HEK293 (cell line): ENCODE results near the gene CLRN1.

ENCODE experiments used
- CTCF ChIA-PET: fragments of 350-600 bp; formaldehyde crosslinking; extraction: SDS; loops from one replicate; lab custom pipeline; 2021; ENCODE audit warnings: antibody characterized with exemption; lab: Yijun Ruan, JAX
- POLR2A ChIA-PET: fragments of 300-600 bp; formaldehyde crosslinking; extraction: SDS; loops from one replicate; lab custom pipeline; 2020; ENCODE audit warnings: antibody characterized with exemption, inconsistent platforms; lab: Yijun Ruan, JAX
- H3K27ac ChIP-seq: fragments of 200-500 bp; sonication (Bioruptor generic); 2 replicates; pipeline ENCODE4 v1.5.1; 2014; ENCODE audit warnings: low read depth, low read length, control low read depth, inconsistent platforms; ENCODE audit errors: extremely low read depth
- H3K36me3 ChIP-seq, 2 experiments: fragments of 200-500 bp in 1 of 2; sonication (Bioruptor generic) in 1 of 2; 1 replicate in 1 of 2; 2 replicates in 1 of 2; pipeline ENCODE4 v1.5.1; 2014 to 2017; ENCODE audit warnings: inconsistent platforms in 2 of 2, low read length in 2 of 2; ENCODE audit not compliant: control insufficient read depth in 2 of 2, insufficient read depth in 1 of 2
- H3K4me1 ChIP-seq: fragments of 200-500 bp; sonication (Bioruptor generic); 2 replicates; pipeline ENCODE4 v1.5.1; 2014; ENCODE audit warnings: mild to moderate bottlenecking, low read length, inconsistent platforms; ENCODE audit not compliant: control insufficient read depth, insufficient read depth
- H3K4me3 ChIP-seq: 2 replicates; pipeline ENCODE4 v1.5.1; 2011; ENCODE audit warnings: low read depth, mild to moderate bottlenecking, control low read depth, low read length, moderate library complexity
- H3K9me3 ChIP-seq: fragments of 200-500 bp; sonication (Bioruptor generic); 2 replicates; pipeline ENCODE4 v1.5.1; 2014; ENCODE audit warnings: low read depth, low read length, inconsistent platforms; ENCODE audit not compliant: control insufficient read depth, insufficient read depth
- GLIS1 ChIP-seq: fragments of 450-650 bp; formaldehyde crosslinking; IDR thresholded peaks from 2 replicates; pipeline ENCODE4 v1.5.1; 2016; ENCODE audit warnings: missing biosample characterization, missing genetic modification characterization
- OSR2 ChIP-seq: fragments of 450-650 bp; formaldehyde crosslinking; IDR thresholded peaks from 2 replicates; pipeline ENCODE4 v1.5.1; 2016; ENCODE audit warnings: missing biosample characterization, missing genetic modification characterization
- ZBTB10 ChIP-seq: fragments of 450-650 bp; formaldehyde crosslinking; IDR thresholded peaks from 2 replicates; pipeline ENCODE4 v1.5.1; 2016; ENCODE audit warnings: missing biosample characterization, missing genetic modification characterization
- ZFP3 ChIP-seq: fragments of 450-650 bp; formaldehyde crosslinking; IDR thresholded peaks from 2 replicates; pipeline ENCODE4 v1.5.1; 2016; ENCODE audit warnings: low read depth, missing biosample characterization, missing genetic modification characterization
- ZNF133 ChIP-seq: fragments of 450-650 bp; formaldehyde crosslinking; IDR thresholded peaks from 2 replicates; pipeline ENCODE4 v1.5.1; 2016; ENCODE audit warnings: missing biosample characterization, missing genetic modification characterization
- ZNF223 ChIP-seq: fragments of 450-650 bp; formaldehyde crosslinking; IDR thresholded peaks from 2 replicates; pipeline ENCODE4 v1.5.1; 2016; ENCODE audit warnings: missing biosample characterization, missing genetic modification characterization
- ZNF266 ChIP-seq: fragments of 450-650 bp; formaldehyde crosslinking; IDR thresholded peaks from 2 replicates; pipeline ENCODE4 v1.5.1; 2016; ENCODE audit warnings: missing biosample characterization, missing genetic modification characterization, low read depth
- ZNF274 ChIP-seq, 2 experiments: fragments of 200-500 bp in 1 of 2; fragments of 450-650 bp in 1 of 2; sonication (Bioruptor generic) in 1 of 2; formaldehyde crosslinking in 1 of 2; IDR thresholded peaks; 2 replicates each; pipeline versions ENCODE4 v1.5.1 to v1.6.1; 2014 to 2016; ENCODE audit warnings: borderline replicate concordance in 1 of 2, inconsistent platforms in 1 of 2, low read length in 1 of 2, missing biosample characterization in 1 of 2, missing genetic modification characterization in 1 of 2
- ZNF350 ChIP-seq: fragments of 450-650 bp; formaldehyde crosslinking; IDR thresholded peaks from 2 replicates; pipeline ENCODE4 v1.5.0; 2017; ENCODE audit warnings: missing biosample characterization, mild to moderate bottlenecking, missing genetic modification characterization
- ZNF404 ChIP-seq: fragments of 450-650 bp; formaldehyde crosslinking; IDR thresholded peaks from 2 replicates; pipeline ENCODE4 v1.5.1; 2017; ENCODE audit warnings: missing biosample characterization, missing genetic modification characterization
- ZNF501 ChIP-seq: fragments of 450-650 bp; formaldehyde crosslinking; IDR thresholded peaks from 2 replicates; pipeline ENCODE4 v1.5.1; 2016; ENCODE audit warnings: missing biosample characterization, missing genetic modification characterization
- ZNF529 ChIP-seq: fragments of 450-650 bp; formaldehyde crosslinking; IDR thresholded peaks from 2 replicates; pipeline ENCODE4 v1.5.1; 2017; ENCODE audit warnings: missing genetic modification characterization, missing biosample characterization; ENCODE audit not compliant: insufficient replicate concordance
- ZNF544 ChIP-seq: fragments of 450-650 bp; formaldehyde crosslinking; IDR thresholded peaks from 2 replicates; pipeline ENCODE4 v1.5.0; 2017; ENCODE audit warnings: missing biosample characterization, missing genetic modification characterization
- ZNF558 ChIP-seq: fragments of 450-650 bp; formaldehyde crosslinking; IDR thresholded peaks from 2 replicates; pipeline ENCODE4 v1.5.1; 2016; ENCODE audit warnings: missing biosample characterization, missing genetic modification characterization
- ZNF560 ChIP-seq: fragments of 450-650 bp; formaldehyde crosslinking; IDR thresholded peaks from 2 replicates; pipeline ENCODE4 v1.5.1; 2017; ENCODE audit warnings: missing biosample characterization, missing genetic modification characterization, borderline replicate concordance
- ZNF623 ChIP-seq: fragments of 450-650 bp; formaldehyde crosslinking; IDR thresholded peaks from 2 replicates; pipeline ENCODE4 v1.5.1; 2016; ENCODE audit warnings: missing biosample characterization, missing genetic modification characterization
- ZNF830 ChIP-seq: fragments of 450-650 bp; IDR thresholded peaks from 2 replicates; pipeline ENCODE4 v1.5.0; 2018; ENCODE audit warnings: missing biosample characterization, missing genetic modification characterization, low read depth, mild to moderate bottlenecking, moderate library complexity
- ZNF837 ChIP-seq: fragments of 450-650 bp; formaldehyde crosslinking; IDR thresholded peaks from 2 replicates; pipeline ENCODE4 v1.5.1; 2016; ENCODE audit warnings: missing biosample characterization, missing genetic modification characterization
- TF ChIP-seq, protein P1 (sequence below): fragments of 450-650 bp; formaldehyde crosslinking; IDR thresholded peaks from 2 replicates; pipeline ENCODE4 v1.5.1; 2016; ENCODE audit warnings: missing biosample characterization, missing genetic modification characterization
- TF ChIP-seq, protein P2 (sequence below): fragments of 450-650 bp; formaldehyde crosslinking; IDR thresholded peaks from 2 replicates; pipeline ENCODE4 v1.5.1; 2016; ENCODE audit warnings: missing biosample characterization, missing genetic modification characterization, borderline replicate concordance

The CLRN1 gene

GRCh38 chr3:150885535-150885934 lies 87.0 kb downstream of the CLRN1 start:
- no peaks in the 10 kb centered on the region for H3K4me1 ChIP-seq
- H3K4me3 ChIP-seq = no peak overlapping the region
- no peaks in the 10 kb centered on the region for H3K9me3 ChIP-seq
- no peaks in the 10 kb centered on the region for H3K36me3 ChIP-seq
- POLR2A ChIA-PET = no interaction called here
- H3K27ac ChIP-seq = no peak overlapping the region
- TF ChIP-seq ZNF133 = no peak
- no peak for TF ChIP-seq ZFP3 (tag by site-specific recombination)
- CTCF ChIA-PET = interaction anchor here (1.7 kb wide), 1 partner anchor 260 kb away, joined by 3 read pairs; no protein-coding TSS in a partner anchor

DNA sequence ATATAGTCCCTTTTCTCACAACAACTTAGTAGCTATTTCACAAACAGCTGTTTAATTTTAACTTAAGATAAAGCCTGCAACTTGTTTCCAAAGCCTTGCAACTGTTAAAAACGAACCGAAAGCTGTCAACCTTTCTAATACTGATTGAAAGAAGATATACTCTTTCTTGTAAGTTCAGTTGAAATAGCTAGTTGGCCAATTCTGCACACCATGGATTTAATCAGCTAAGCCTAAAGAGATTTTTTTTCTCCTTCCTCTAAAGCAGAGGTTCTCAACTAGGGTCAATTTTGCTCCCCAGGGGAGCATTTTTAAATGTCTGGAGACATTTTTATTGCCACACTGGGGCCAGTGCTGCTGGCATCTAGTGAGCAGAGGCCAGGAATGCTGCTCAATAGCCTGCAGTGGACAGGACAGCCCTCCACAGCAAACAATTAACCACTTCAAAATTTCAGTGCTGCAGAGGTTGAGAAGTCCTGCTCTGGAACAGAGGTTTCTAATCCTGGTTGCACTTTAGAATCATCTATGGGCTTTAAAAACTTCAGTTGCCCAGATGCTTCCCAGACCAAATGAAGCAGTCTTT lies 93.4 kb downstream of the CLRN1 start:
- H3K36me3 ChIP-seq = no peaks in the 10 kb centered on the region
- TF ChIP-seq ZNF223 (tag by site-specific recombination) = no peak
- TF ChIP-seq GLIS1 (tag by site-specific recombination) = peak; percentile 24; the same call in 1 of the 2 replicates
- TF ChIP-seq, protein P1, sequence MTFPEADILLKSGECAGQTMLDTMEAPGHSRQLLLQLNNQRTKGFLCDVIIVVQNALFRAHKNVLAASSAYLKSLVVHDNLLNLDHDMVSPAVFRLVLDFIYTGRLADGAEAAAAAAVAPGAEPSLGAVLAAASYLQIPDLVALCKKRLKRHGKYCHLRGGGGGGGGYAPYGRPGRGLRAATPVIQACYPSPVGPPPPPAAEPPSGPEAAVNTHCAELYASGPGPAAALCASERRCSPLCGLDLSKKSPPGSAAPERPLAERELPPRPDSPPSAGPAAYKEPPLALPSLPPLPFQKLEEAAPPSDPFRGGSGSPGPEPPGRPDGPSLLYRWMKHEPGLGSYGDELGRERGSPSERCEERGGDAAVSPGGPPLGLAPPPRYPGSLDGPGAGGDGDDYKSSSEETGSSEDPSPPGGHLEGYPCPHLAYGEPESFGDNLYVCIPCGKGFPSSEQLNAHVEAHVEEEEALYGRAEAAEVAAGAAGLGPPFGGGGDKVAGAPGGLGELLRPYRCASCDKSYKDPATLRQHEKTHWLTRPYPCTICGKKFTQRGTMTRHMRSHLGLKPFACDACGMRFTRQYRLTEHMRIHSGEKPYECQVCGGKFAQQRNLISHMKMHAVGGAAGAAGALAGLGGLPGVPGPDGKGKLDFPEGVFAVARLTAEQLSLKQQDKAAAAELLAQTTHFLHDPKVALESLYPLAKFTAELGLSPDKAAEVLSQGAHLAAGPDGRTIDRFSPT (tag by site-specific recombination) = no peak
- no peaks in the 10 kb centered on the region for H3K4me1 ChIP-seq
- no peak overlapping the region for H3K4me3 ChIP-seq
- CTCF ChIA-PET = interaction anchor here (0.6 kb wide), 1 partner anchor 700 kb away, joined by 4 read pairs; no protein-coding TSS in a partner anchor
- no peak overlapping the region for H3K27ac ChIP-seq
- H3K9me3 ChIP-seq = no peaks in the 10 kb centered on the region
- POLR2A ChIA-PET = no interaction called here

GRCh38 chr3:150878290-150878689 lies 94.2 kb downstream of the CLRN1 start:
- TF ChIP-seq ZNF501 (tag by site-specific recombination) (no peak), OSR2 (no peak), ZNF350 (tag by site-specific recombination) (no peak), ZNF529 (tag by site-specific recombination) (no peak), ZNF623 (tag by site-specific recombination) (no peak), ZNF830 (no peak), ZNF544 (tag by site-specific recombination) (no peak), ZFP3 (tag by site-specific recombination) (no peak), ZNF404 (tag by site-specific recombination) (no peak), ZNF837 (tag by site-specific recombination) (no peak), ZNF266 (tag by site-specific recombination) (no peak), ZNF558 (tag by site-specific recombination) (no peak), ZNF274 (IDR thresholded peaks at IDR 0.05; ENCODE audit: low read length) (no peak), ZNF274 (tag by site-specific recombination; IDR thresholded peaks at IDR 0.05; ENCODE audit: borderline replicate concordance) (no peak), ZNF560 (tag by site-specific recombination) (no peak), ZBTB10 (tag by site-specific recombination) (no peak)
- TF ChIP-seq, protein P2, sequence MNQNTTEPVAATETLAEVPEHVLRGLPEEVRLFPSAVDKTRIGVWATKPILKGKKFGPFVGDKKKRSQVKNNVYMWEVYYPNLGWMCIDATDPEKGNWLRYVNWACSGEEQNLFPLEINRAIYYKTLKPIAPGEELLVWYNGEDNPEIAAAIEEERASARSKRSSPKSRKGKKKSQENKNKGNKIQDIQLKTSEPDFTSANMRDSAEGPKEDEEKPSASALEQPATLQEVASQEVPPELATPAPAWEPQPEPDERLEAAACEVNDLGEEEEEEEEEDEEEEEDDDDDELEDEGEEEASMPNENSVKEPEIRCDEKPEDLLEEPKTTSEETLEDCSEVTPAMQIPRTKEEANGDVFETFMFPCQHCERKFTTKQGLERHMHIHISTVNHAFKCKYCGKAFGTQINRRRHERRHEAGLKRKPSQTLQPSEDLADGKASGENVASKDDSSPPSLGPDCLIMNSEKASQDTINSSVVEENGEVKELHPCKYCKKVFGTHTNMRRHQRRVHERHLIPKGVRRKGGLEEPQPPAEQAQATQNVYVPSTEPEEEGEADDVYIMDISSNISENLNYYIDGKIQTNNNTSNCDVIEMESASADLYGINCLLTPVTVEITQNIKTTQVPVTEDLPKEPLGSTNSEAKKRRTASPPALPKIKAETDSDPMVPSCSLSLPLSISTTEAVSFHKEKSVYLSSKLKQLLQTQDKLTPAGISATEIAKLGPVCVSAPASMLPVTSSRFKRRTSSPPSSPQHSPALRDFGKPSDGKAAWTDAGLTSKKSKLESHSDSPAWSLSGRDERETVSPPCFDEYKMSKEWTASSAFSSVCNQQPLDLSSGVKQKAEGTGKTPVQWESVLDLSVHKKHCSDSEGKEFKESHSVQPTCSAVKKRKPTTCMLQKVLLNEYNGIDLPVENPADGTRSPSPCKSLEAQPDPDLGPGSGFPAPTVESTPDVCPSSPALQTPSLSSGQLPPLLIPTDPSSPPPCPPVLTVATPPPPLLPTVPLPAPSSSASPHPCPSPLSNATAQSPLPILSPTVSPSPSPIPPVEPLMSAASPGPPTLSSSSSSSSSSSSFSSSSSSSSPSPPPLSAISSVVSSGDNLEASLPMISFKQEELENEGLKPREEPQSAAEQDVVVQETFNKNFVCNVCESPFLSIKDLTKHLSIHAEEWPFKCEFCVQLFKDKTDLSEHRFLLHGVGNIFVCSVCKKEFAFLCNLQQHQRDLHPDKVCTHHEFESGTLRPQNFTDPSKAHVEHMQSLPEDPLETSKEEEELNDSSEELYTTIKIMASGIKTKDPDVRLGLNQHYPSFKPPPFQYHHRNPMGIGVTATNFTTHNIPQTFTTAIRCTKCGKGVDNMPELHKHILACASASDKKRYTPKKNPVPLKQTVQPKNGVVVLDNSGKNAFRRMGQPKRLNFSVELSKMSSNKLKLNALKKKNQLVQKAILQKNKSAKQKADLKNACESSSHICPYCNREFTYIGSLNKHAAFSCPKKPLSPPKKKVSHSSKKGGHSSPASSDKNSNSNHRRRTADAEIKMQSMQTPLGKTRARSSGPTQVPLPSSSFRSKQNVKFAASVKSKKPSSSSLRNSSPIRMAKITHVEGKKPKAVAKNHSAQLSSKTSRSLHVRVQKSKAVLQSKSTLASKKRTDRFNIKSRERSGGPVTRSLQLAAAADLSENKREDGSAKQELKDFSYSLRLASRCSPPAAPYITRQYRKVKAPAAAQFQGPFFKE (tag by site-specific recombination) = no peak
- no peak overlapping the region for H3K27ac ChIP-seq
- ChIA-PET POLR2A (no interaction called here), CTCF (interaction anchor here (0.5 to 0.6 kb wide), 2 partner anchors 54 to 449 kb away, joined by 3 read pairs; no protein-coding TSS in a partner anchor)
- H3K36me3 ChIP-seq = no peaks in the 10 kb centered on the region
- H3K4me1 ChIP-seq = no peaks in the 10 kb centered on the region
- no peaks in the 10 kb centered on the region for H3K9me3 ChIP-seq
- H3K4me3 ChIP-seq = no peak overlapping the region
